Activated naive CD4-positive, alpha-beta T cell treated with anti-CD3 and anti-CD28 coated beads, Interleukin-2, amount 10 ng/mL, durations not matched to agents 7 days and 5 days (primary cell): ENCODE data around the gene GGT7.

Experiments used
- CTCF ChIA-PET: fragments of 350-600 bp; sonication (Branson Sonifier 250); formaldehyde crosslinking; loops from one replicate; lab custom pipeline; 2021; ENCODE audit warnings: antibody characterized with exemption; lab: Charles Lee
- DNase-seq: peaks from one replicate; pipeline ENCODE4 v3.0.0-alpha.2; 2020
- H3K27ac Mint-ChIP-seq: one replicate; pipeline ENCODE4 v1.8.0; 2021; ENCODE audit warnings: mild to moderate bottlenecking, moderate library complexity, mixed read lengths
- H3K27me3 Mint-ChIP-seq: one replicate; pipeline ENCODE4 v1.8.0; 2021; ENCODE audit warnings: mild to moderate bottlenecking, mixed read lengths
- H3K36me3 Mint-ChIP-seq: one replicate; pipeline ENCODE4 v1.8.0; 2021; ENCODE audit warnings: mixed read lengths
- H3K4me1 Mint-ChIP-seq: one replicate; pipeline ENCODE4 v1.8.0; 2021; ENCODE audit warnings: mixed read lengths
- H3K4me3 Mint-ChIP-seq: one replicate; pipeline ENCODE4 v1.8.0; 2021; ENCODE audit warnings: mild to moderate bottlenecking, moderate library complexity, mixed read lengths
- H3K9me3 Mint-ChIP-seq: one replicate; pipeline ENCODE4 v1.8.0; 2021; ENCODE audit warnings: mixed read lengths

Gene GGT7

GRCh38 chr20:34875642-34876405 lies 3.2 kb upstream of the GGT7 start:
- no peaks in the 10 kb centered on the region for H3K9me3 Mint-ChIP-seq
- CTCF ChIA-PET, result interaction anchor here (0.6 to 4.9 kb wide), 21 partner anchors 10 to 220 kb away, joined by 3 to 134 read pairs (median 5); partner anchors contain the start of genes GSS and MYH7B
- H3K4me3 Mint-ChIP-seq, result peak overlapping the region; percentile 95
- H3K27me3 Mint-ChIP-seq, result peaks cover 13% of the 10 kb centered on the region
- H3K36me3 Mint-ChIP-seq, result peaks cover 4% of the 10 kb centered on the region
- peaks cover 69% of the 10 kb centered on the region for H3K4me1 Mint-ChIP-seq
- H3K27ac Mint-ChIP-seq, result peak overlapping the region; percentile 94
- no peak for DNase-seq

- no peaks in the 10 kb centered on the region for H3K9me3 Mint-ChIP-seq
- H3K36me3 Mint-ChIP-seq, result peaks cover 3% of the 10 kb centered on the region
- DNase-seq, result peak; percentile 75
- CTCF ChIA-PET, result interaction anchor here (0.7 to 4.9 kb wide), 35 partner anchors 9 to 561 kb away, joined by 3 to 134 read pairs (median 5); partner anchors contain the start of genes GSS and MYH7B
- peak overlapping the region; percentile 70 for H3K4me3 Mint-ChIP-seq
- H3K27ac Mint-ChIP-seq, result peak overlapping the region; percentile 94
- peaks cover 64% of the 10 kb centered on the region for H3K4me1 Mint-ChIP-seq
- H3K27me3 Mint-ChIP-seq, result peaks cover 13% of the 10 kb centered on the region
These were observed 1.5 kb upstream of the GGT7 start for GRCh38 chr20:34874094-34874654.

- peaks cover 13% of the 10 kb centered on the region for H3K27me3 Mint-ChIP-seq
- H3K27ac Mint-ChIP-seq, result no peak overlapping the region
- no peak for DNase-seq
- peak overlapping the region; percentile 70 for H3K4me3 Mint-ChIP-seq
- peaks cover 2% of the 10 kb centered on the region for H3K36me3 Mint-ChIP-seq
- CTCF ChIA-PET, result interaction anchor here (1.0 to 4.9 kb wide), 34 partner anchors 9 to 561 kb away, joined by 3 to 134 read pairs (median 5); partner anchors contain the start of genes GSS and MYH7B
- no peaks in the 10 kb centered on the region for H3K9me3 Mint-ChIP-seq
- H3K4me1 Mint-ChIP-seq, result peaks cover 62% of the 10 kb centered on the region
These were observed 982 bp upstream of the GGT7 start for GRCh38 chr20:34873583-34874093.

- no peaks in the 10 kb centered on the region for H3K9me3 Mint-ChIP-seq
- peaks cover 53% of the 10 kb centered on the region for H3K4me1 Mint-ChIP-seq
- CTCF ChIA-PET, result interaction anchor here (0.7 to 4.9 kb wide), 9 partner anchors 10 to 337 kb away, joined by 3 to 134 read pairs (median 4); partner anchors contain the start of genes GSS and MYH7B
- peaks cover 2% of the 10 kb centered on the region for H3K36me3 Mint-ChIP-seq
- H3K27ac Mint-ChIP-seq, result no peak overlapping the region
- peaks cover 13% of the 10 kb centered on the region for H3K27me3 Mint-ChIP-seq
- peak overlapping the region; percentile 70 for H3K4me3 Mint-ChIP-seq
- no peak for DNase-seq
These were observed 562 bp downstream of the GGT7 start for GRCh38 chr20:34871966-34872621.

GRCh38 chr20:34871320-34871926 lies 1.2 kb downstream of the GGT7 start:
- no peak overlapping the region for H3K27ac Mint-ChIP-seq
- CTCF ChIA-PET, result no interaction called here

GRCh38 chr20:34864216-34864615 lies 8.4 kb downstream of the GGT7 start:
- H3K9me3 Mint-ChIP-seq, result no peaks in the 10 kb centered on the region
- CTCF ChIA-PET, result interaction anchor here (0.7 to 1.4 kb wide), 3 partner anchors 9 to 92 kb away, joined by 3 to 4 read pairs (median 3); partner anchors contain the start of genes GSS and MYH7B
- H3K27ac Mint-ChIP-seq, result no peak overlapping the region
- H3K27me3 Mint-ChIP-seq, result no peaks in the 10 kb centered on the region
- H3K4me3 Mint-ChIP-seq, result no peak overlapping the region
- H3K36me3 Mint-ChIP-seq, result no peaks in the 10 kb centered on the region
- H3K4me1 Mint-ChIP-seq, result peaks cover 13% of the 10 kb centered on the region
- no peak for DNase-seq

More at GRCh38 chr20:34871320-34871926, 1.2 kb downstream of the GGT7 start:
- peak overlapping the region; percentile 70 for H3K4me3 Mint-ChIP-seq
- no peaks in the 10 kb centered on the region for H3K36me3 Mint-ChIP-seq
- peaks cover 49% of the 10 kb centered on the region for H3K4me1 Mint-ChIP-seq
- peaks cover 13% of the 10 kb centered on the region for H3K27me3 Mint-ChIP-seq
- no peak for DNase-seq
- H3K9me3 Mint-ChIP-seq, result no peaks in the 10 kb centered on the region

GRCh38 chr20:34863421-34863965 lies 9.2 kb downstream of the GGT7 start:
- H3K27ac Mint-ChIP-seq, result no peak overlapping the region
- no peak for DNase-seq
- peaks cover 13% of the 10 kb centered on the region for H3K4me1 Mint-ChIP-seq
- H3K36me3 Mint-ChIP-seq, result no peaks in the 10 kb centered on the region
- H3K27me3 Mint-ChIP-seq, result no peaks in the 10 kb centered on the region
- H3K4me3 Mint-ChIP-seq, result no peak overlapping the region
- H3K9me3 Mint-ChIP-seq, result no peaks in the 10 kb centered on the region
- CTCF ChIA-PET, result interaction anchor here (0.8 kb wide), 1 partner anchor 12 kb away, joined by 3 read pairs; no protein-coding TSS in a partner anchor

- Mint-ChIP-seq H3K36me3 (no peaks in the 10 kb centered on the region), H3K4me1 (peaks cover 13% of the 10 kb centered on the region), H3K9me3 (no peaks in the 10 kb centered on the region), H3K4me3 (no peak overlapping the region), H3K27ac (no peak overlapping the region), H3K27me3 (no peaks in the 10 kb centered on the region)
- CTCF ChIA-PET, result interaction anchor here (2.3 kb wide), 1 partner anchor 12 kb away, joined by 8 read pairs; no protein-coding TSS in a partner anchor
- no peak for DNase-seq
These were observed 9.9 kb downstream of the GGT7 start for GRCh38 chr20:34862724-34863123.

- H3K4me1 Mint-ChIP-seq, result peaks cover 13% of the 10 kb centered on the region
- CTCF ChIA-PET, result interaction anchor here (1.4 to 2.3 kb wide), 2 partner anchors 11 to 13 kb away, joined by 3 to 8 read pairs; partner anchors contain the start of gene GGT7
- DNase-seq, result no peak
- no peaks in the 10 kb centered on the region for H3K36me3 Mint-ChIP-seq
- no peak overlapping the region for H3K4me3 Mint-ChIP-seq
- no peaks in the 10 kb centered on the region for H3K9me3 Mint-ChIP-seq
- no peaks in the 10 kb centered on the region for H3K27me3 Mint-ChIP-seq
- no peak overlapping the region for H3K27ac Mint-ChIP-seq
These were observed 11.1 kb downstream of the GGT7 start for GRCh38 chr20:34861386-34862084.

GRCh38 chr20:34859826-34860545 lies 12.7 kb downstream of the GGT7 start:
- Mint-ChIP-seq H3K27me3 (no peaks in the 10 kb centered on the region), H3K27ac (no peak overlapping the region), H3K4me3 (no peak overlapping the region), H3K9me3 (no peaks in the 10 kb centered on the region), H3K4me1 (peaks cover 6% of the 10 kb centered on the region), H3K36me3 (no peaks in the 10 kb centered on the region)
- CTCF ChIA-PET, result interaction anchor here (1.1 to 2.3 kb wide), 2 partner anchors 13 to 15 kb away, joined by 3 to 8 read pairs; partner anchors contain the start of gene GGT7
- DNase-seq, result no peak

GRCh38 chr20:34859367-34859766 lies 13.3 kb downstream of the GGT7 start:
- Mint-ChIP-seq H3K9me3 (no peaks in the 10 kb centered on the region), H3K27me3 (no peaks in the 10 kb centered on the region), H3K4me1 (peaks cover 4% of the 10 kb centered on the region), H3K27ac (no peak overlapping the region), H3K4me3 (no peak overlapping the region), H3K36me3 (no peaks in the 10 kb centered on the region)
- DNase-seq, result no peak
- CTCF ChIA-PET, result interaction anchor here (1.1 kb wide), 1 partner anchor 13 kb away, joined by 3 read pairs; the partner anchor contains the start of gene GGT7

- Mint-ChIP-seq H3K27ac (no peak overlapping the region), H3K4me3 (no peak overlapping the region), H3K27me3 (no peaks in the 10 kb centered on the region), H3K4me1 (peaks cover 2% of the 10 kb centered on the region), H3K36me3 (no peaks in the 10 kb centered on the region), H3K9me3 (no peaks in the 10 kb centered on the region)
- no peak for DNase-seq
- CTCF ChIA-PET, result no interaction called here
These were observed 20.4 kb downstream of the GGT7 start for GRCh38 chr20:34852298-34852697.
